CD4-positive, alpha-beta T cell treated with Interleukin-21 for 1 hour (primary cell): Measurements from ENCODE around the gene TMEM191C.
A peak's percentile ranks its signal among the peaks of the same experiment; 100 is the strongest.
"Not testable (repeated sequence)": the region's sequence is repeated elsewhere in the genome, so short reads cannot be mapped to it uniquely, and the experiment has no call there.

Source experiments
- DNase-seq: peaks from one replicate; pipeline ENCODE4 v3.0.0-alpha.2; 2020

The TMEM191C gene

GRCh38 chr22:21446128-21446826 lies 20.9 kb upstream of the TMEM191C start:
- DNase-seq: no peak

- DNase-seq: no peak
Measured at GRCh38 chr22:21446827-21447690, 20.1 kb upstream of the TMEM191C start.

GRCh38 chr22:21447694-21448402 lies 19.3 kb upstream of the TMEM191C start:
- DNase-seq: no peak

GRCh38 chr22:21448627-21449416 lies 18.4 kb upstream of the TMEM191C start:
- no peak for DNase-seq

- DNase-seq: no peak
Measured at GRCh38 chr22:21449531-21450319, 17.5 kb upstream of the TMEM191C start.

- no peak for DNase-seq
Measured at GRCh38 chr22:21450320-21450831, 16.8 kb upstream of the TMEM191C start.

- DNase-seq: no peak
Measured at GRCh38 chr22:21450858-21451353, 16.3 kb upstream of the TMEM191C start.

GRCh38 chr22:21451545-21452520 lies 15.4 kb upstream of the TMEM191C start:
- DNase-seq: no peak

- not testable (repeated sequence) for DNase-seq
Measured at GRCh38 chr22:21452666-21453065, 14.5 kb upstream of the TMEM191C start.

- DNase-seq: not testable (repeated sequence)
Measured at GRCh38 chr22:21454998-21455333, 12.2 kb upstream of the TMEM191C start.

- DNase-seq: no peak
Measured at GRCh38 chr22:21455334-21456089, 11.7 kb upstream of the TMEM191C start.

GRCh38 chr22:21457023-21457787 lies 10.0 kb upstream of the TMEM191C start:
- DNase-seq: no peak

GRCh38 chr22:21462672-21463071 lies 4.5 kb upstream of the TMEM191C start:
- DNase-seq: not testable (repeated sequence)

GRCh38 chr22:21468194-21469096 lies 1.3 kb downstream of the TMEM191C start:
- DNase-seq: peak; percentile 94

- peak; percentile 21 for DNase-seq
Measured at GRCh38 chr22:21469097-21469994, 2.2 kb downstream of the TMEM191C start.

- not testable (repeated sequence) for DNase-seq
Measured at GRCh38 chr22:21472984-21473383, 5.8 kb downstream of the TMEM191C start.
